A549 (cell line): ENCODE results near the gene SYT3. TPM values are rescaled to one million over a fixed set of nuclear protein-coding genes. Genes with fewer than 3 reads are reported as not detected.
A peak's percentile ranks its signal among the peaks of the same experiment; 100 is the strongest.

Source experiments
- ATAC-seq, 2 experiments: fragments of 200-7000 bp in 1 of 2; fragments of >200 bp in 1 of 2; cut with Nextera tagmentation in 1 of 2; cut with Tn5 transposase in 1 of 2; 3 replicates each; pipeline versions ENCODE4 v1.8.0 to v1.9.1; 2018 to 2020; ENCODE audit warnings: mild to moderate bottlenecking in 1 of 2, moderate library complexity in 1 of 2
- CTCF ChIA-PET: fragments of 300-600 bp; sonication (Branson Sonifier 250); formaldehyde crosslinking; extraction: SDS; loops from one replicate; lab custom pipeline; 2021; ENCODE audit warnings: antibody characterized with exemption, inconsistent platforms; lab: Yijun Ruan, JAX
- POLR2A ChIA-PET: fragments of 350-600 bp; formaldehyde crosslinking; extraction: SDS; loops from one replicate; lab custom pipeline; 2021; ENCODE audit warnings: antibody characterized with exemption, inconsistent platforms; lab: Yijun Ruan, JAX
- DNase-seq, 2 experiments: peaks; one replicate each; pipeline versions ENCODE4 v3.0.0 to v3.0.0-alpha.2; 2011 to 2016; ENCODE audit warnings: low read depth in 1 of 2, low spot score in 1 of 2
- FAIRE-seq: peaks from 2 replicates; lab custom pipeline; 2011; peaks lifted over from hg19 to GRCh38; lab: Jason Lieb, UNC
- H3K27ac ChIP-seq, 2 experiments: fragments of >200 bp; sonication (Bioruptor Twin); formaldehyde crosslinking; 3 replicates each; pipeline ENCODE4 v1.5.1; 2016 to 2017
- H3K4me1 ChIP-seq: fragments of >200 bp; sonication (Bioruptor Twin); formaldehyde crosslinking; 3 replicates; pipeline ENCODE4 v1.6.1; 2016
- H3K4me2 ChIP-seq: fragments of >200 bp; sonication (Bioruptor Twin); formaldehyde crosslinking; 3 replicates; pipeline ENCODE4 v1.6.1; 2016
- H3K4me3 ChIP-seq: fragments of >200 bp; sonication (Bioruptor Twin); formaldehyde crosslinking; 3 replicates; pipeline ENCODE4 v1.5.1; 2016
- H3K9me3 ChIP-seq: fragments of >200 bp; sonication (Bioruptor Twin); formaldehyde crosslinking; 3 replicates; pipeline ENCODE4 v1.6.1; 2016
- CBX2 ChIP-seq: fragments of 200-600 bp; sonication (generic); IDR thresholded peaks from 2 replicates; pipeline ENCODE4 v1.6.1; 2016; ENCODE audit warnings: low read depth, mild to moderate bottlenecking, borderline replicate concordance
- CHD2 ChIP-seq: fragments of 150-350 bp; IDR thresholded peaks from 2 replicates; pipeline ENCODE4 v1.6.1; 2014; ENCODE audit warnings: low read length; ENCODE audit not compliant: partially characterized antibody
- CHD4 ChIP-seq: fragments of 200-600 bp; sonication (generic); IDR thresholded peaks from 2 replicates; pipeline ENCODE4 v1.6.1; 2016; ENCODE audit warnings: antibody characterized with exemption, mild to moderate bottlenecking, borderline replicate concordance
- EHMT2 ChIP-seq: fragments of 200-600 bp; sonication (generic); IDR thresholded peaks from 2 replicates; pipeline ENCODE4 v1.6.1; 2016; ENCODE audit warnings: antibody characterized with exemption, low read depth, mild to moderate bottlenecking, moderate library complexity
- EP300 ChIP-seq, 2 experiments: fragments of >200 bp; sonication (Bioruptor Twin); formaldehyde crosslinking; IDR thresholded peaks; 2 replicates in 1 of 2; 3 replicates in 1 of 2; pipeline ENCODE4 v1.6.1; 2016 to 2017
- ESRRA ChIP-seq: fragments of 150-350 bp; IDR thresholded peaks from 2 replicates; pipeline ENCODE4 v1.6.1; 2014; ENCODE audit warnings: mild to moderate bottlenecking, low read length, borderline replicate concordance
- FOSL2 ChIP-seq, 2 experiments: fragments of 450-650 bp in 1 of 2; fragments of >200 bp in 1 of 2; sonication (Bioruptor Twin) in 1 of 2; formaldehyde crosslinking; IDR thresholded peaks; 2 replicates each; pipeline versions ENCODE4 v1.5.0 to v1.6.1; 2016 to 2020; ENCODE audit warnings: mild to moderate bottlenecking in 1 of 2, moderate library complexity in 1 of 2
- FOXS1 ChIP-seq: fragments of 250-450 bp; sonication (Bioruptor Pico); IDR thresholded peaks from 2 replicates; pipeline ENCODE4 v1.5.0; 2020; ENCODE audit warnings: mild to moderate bottlenecking, moderate library complexity
- HEYL ChIP-seq: fragments of 250-450 bp; sonication (Bioruptor Pico); IDR thresholded peaks from 2 replicates; pipeline ENCODE4 v1.8.0; 2021; ENCODE audit warnings: mild to moderate bottlenecking, moderate library complexity
- HOXA7 ChIP-seq: fragments of 250-450 bp; sonication (Bioruptor Pico); IDR thresholded peaks from 2 replicates; pipeline ENCODE4 v1.5.0; 2020; ENCODE audit warnings: mild to moderate bottlenecking, moderate library complexity
- HOXB13 ChIP-seq: fragments of 250-450 bp; sonication (Bioruptor Pico); IDR thresholded peaks from 2 replicates; pipeline ENCODE4 v1.5.0; 2020; ENCODE audit warnings: low read depth, mild to moderate bottlenecking, moderate library complexity
- HOXB5 ChIP-seq: fragments of 250-450 bp; sonication (Bioruptor Pico); IDR thresholded peaks from 2 replicates; pipeline ENCODE4 v1.5.0; 2020; ENCODE audit warnings: mild to moderate bottlenecking, moderate library complexity
- KDM5A ChIP-seq: fragments of 200-600 bp; sonication (generic); IDR thresholded peaks from 2 replicates; pipeline ENCODE4 v1.6.1; 2016; ENCODE audit warnings: antibody characterized with exemption, mild to moderate bottlenecking
- MAFK ChIP-seq: fragments of 450-650 bp; IDR thresholded peaks from 2 replicates; pipeline ENCODE4 v1.6.1; 2014; ENCODE audit not compliant: partially characterized antibody
- MAZ ChIP-seq: fragments of 150-350 bp; IDR thresholded peaks from 2 replicates; pipeline ENCODE4 v1.6.1; 2014; ENCODE audit warnings: antibody characterized with exemption, low read depth, low read length, borderline replicate concordance
- NFE2L2 ChIP-seq: fragments of 150-350 bp; conservative IDR thresholded peaks from 2 replicates; pipeline ENCODE4 v1.6.1; 2014; ENCODE audit warnings: low read length
- NPAS2 ChIP-seq: fragments of 250-450 bp; sonication (Bioruptor Pico); IDR thresholded peaks from 2 replicates; pipeline ENCODE4 v1.8.0; 2022; ENCODE audit warnings: mild to moderate bottlenecking, moderate library complexity, borderline replicate concordance
- NR3C1 ChIP-seq: fragments of >200 bp; sonication (Bioruptor Twin); formaldehyde crosslinking; IDR thresholded peaks from 3 replicates; pipeline ENCODE4 v1.6.1; 2017
- PHF8 ChIP-seq: fragments of 200-600 bp; sonication (generic); IDR thresholded peaks from 2 replicates; pipeline ENCODE4 v1.6.1; 2016; ENCODE audit warnings: low read depth, mild to moderate bottlenecking, antibody characterized with exemption, moderate library complexity, borderline replicate concordance
- POLR2A ChIP-seq: IDR thresholded peaks from 2 replicates; pipeline ENCODE4 v1.6.1; 2012; ENCODE audit warnings: mild to moderate bottlenecking, low read length
- POLR2AphosphoS2 ChIP-seq: conservative IDR thresholded peaks from 2 replicates; pipeline ENCODE4 v1.6.1; 2012; ENCODE audit warnings: low read length, improper control_type of control experiment, inconsistent platforms
- RAD21 ChIP-seq, 2 experiments: fragments of >200 bp in 1 of 2; sonication (Bioruptor Twin) in 1 of 2; formaldehyde crosslinking in 1 of 2; IDR thresholded peaks in 1 of 2; conservative IDR thresholded peaks in 1 of 2; 2 replicates in 1 of 2; 3 replicates in 1 of 2; pipeline ENCODE4 v1.6.1; 2012 to 2018; ENCODE audit warnings: inconsistent platforms in 1 of 2
- RFX5 ChIP-seq: fragments of 450-650 bp; IDR thresholded peaks from 2 replicates; pipeline ENCODE4 v1.7.1; 2014; ENCODE audit warnings: antibody characterized with exemption, mild to moderate bottlenecking, moderate library complexity
- RNF2 ChIP-seq: fragments of 200-600 bp; sonication (generic); IDR thresholded peaks from 2 replicates; pipeline ENCODE4 v1.6.1; 2016; ENCODE audit warnings: low read depth, mild to moderate bottlenecking, antibody characterized with exemption, moderate library complexity, borderline replicate concordance
- SMC3 ChIP-seq: fragments of >200 bp; sonication (Bioruptor Twin); formaldehyde crosslinking; IDR thresholded peaks from 3 replicates; pipeline ENCODE4 v1.6.1; 2018; ENCODE audit warnings: inconsistent platforms
- SREBF2 ChIP-seq: fragments of 450-650 bp; IDR thresholded peaks from 2 replicates; pipeline ENCODE4 v1.6.1; 2014; ENCODE audit warnings: mild to moderate bottlenecking, moderate library complexity
- TP53 ChIP-seq: fragments of 250-450 bp; sonication (Bioruptor Pico); IDR thresholded peaks from 2 replicates; pipeline ENCODE4 v1.5.0; 2021; ENCODE audit warnings: mild to moderate bottlenecking, moderate library complexity
- WGBS: methylation state at CpG from one replicate; pipeline ENCODE4 v1.1.6; 2017; ENCODE audit errors: missing lambda C conversion rate; 5-methylcytosine and 5-hydroxymethylcytosine counted together
- polyA plus RNA-seq, 4 experiments: library from polyadenylated mRNA; depleted of rRNA in 3 of 4; stranded (reverse); fragments of >200 nt; fragmentation: RNase III in 1 of 4; extraction: RNeasy Plus Mini Kit Qiagen cat#74134 plus additional on column Dnase treatment in 1 of 4; gene quantifications; 2 replicates in 3 of 4; 3 replicates in 1 of 4; pipeline ENCODE4 v1.2.3, GENCODE V29; 2011 to 2017
- TF ChIP-seq, protein P1 (sequence below): IDR thresholded peaks from 2 replicates; pipeline ENCODE4 v1.6.1; 2012
- TF ChIP-seq, protein P2 (sequence below): fragments of 150-350 bp; IDR thresholded peaks from 2 replicates; pipeline ENCODE4 v1.6.1; 2014; ENCODE audit warnings: low read depth, mild to moderate bottlenecking, low read length
- TF ChIP-seq, protein P3 (sequence below): fragments of 200-600 bp; sonication (generic); IDR thresholded peaks from 2 replicates; pipeline ENCODE4 v1.6.1; 2016; ENCODE audit warnings: antibody characterized with exemption, mild to moderate bottlenecking, moderate library complexity
- TF ChIP-seq, protein P4 (sequence below): IDR thresholded peaks from 2 replicates; pipeline ENCODE4 v1.6.1; 2012
- TF ChIP-seq, protein P5 (sequence below): fragments of 250-450 bp; sonication (Bioruptor Pico); IDR thresholded peaks from 2 replicates; pipeline ENCODE4 v1.5.0; 2020; ENCODE audit warnings: low read depth, mild to moderate bottlenecking, moderate library complexity

The SYT3 gene
- polyA plus RNA-seq, 2 of the 4 experiments (the other 2 are of a cell fraction), result 0.25 to 1.1 TPM

DNA sequence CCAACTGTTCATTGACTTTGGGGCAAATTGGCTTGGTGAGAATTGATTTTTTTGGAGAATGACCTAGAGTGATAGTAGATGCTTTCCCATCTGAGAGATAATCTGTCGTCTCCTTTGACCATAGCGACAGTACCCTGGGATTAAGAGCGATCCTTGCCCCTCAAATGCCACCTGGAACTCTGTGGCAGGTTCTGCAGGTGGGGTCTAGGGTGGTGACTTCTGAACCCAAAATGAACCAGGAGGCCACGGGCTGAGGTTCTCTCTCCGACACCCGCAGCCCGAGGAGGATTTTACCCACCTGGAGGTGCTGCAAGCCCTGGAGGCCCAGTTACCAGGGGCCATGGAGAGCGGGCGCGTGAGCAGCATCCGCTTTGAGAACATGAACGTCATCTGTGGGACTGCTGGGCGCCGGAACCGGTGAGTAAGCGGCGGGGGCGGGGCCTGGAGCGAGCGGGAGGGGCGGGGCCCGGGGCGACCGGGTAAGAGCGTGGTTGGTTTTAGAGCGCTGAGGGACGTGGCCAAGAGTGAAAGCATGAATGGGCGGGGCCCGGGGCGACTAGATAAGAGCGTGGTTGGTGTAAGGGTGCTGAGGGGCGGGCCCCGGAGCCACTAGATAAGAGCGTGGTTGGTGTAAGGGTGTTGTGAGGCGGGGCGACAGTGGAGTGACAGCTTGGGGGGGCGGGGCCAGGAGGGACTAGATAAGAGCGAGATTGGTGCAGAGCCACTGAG is 18.2 kb upstream of the SYT3 start:
- peak; percentile 61 for FAIRE-seq
- CTCF ChIA-PET, result interaction anchor here (1.2 kb wide), 1 partner anchor 11 kb away, joined by 3 read pairs; no protein-coding TSS in a partner anchor
- POLR2A ChIA-PET, result interaction anchor here (0.5 to 1.2 kb wide), 18 partner anchors 9 to 382 kb away, joined by 3 to 8 read pairs (median 4); partner anchors contain the start of genes C19orf81 and KCNC3
- DNase-seq, result peak; percentile 97 to 100
- Histone ChIP-seq H3K4me3 (peak overlapping the region; percentile 62), H3K27ac (peak overlapping the region; percentile 72 to 94), H3K4me1 (peaks cover 14% of the 10 kb centered on the region; the same call in 2 of the 3 replicates), H3K4me2 (peak overlapping the region; percentile 92), H3K9me3 (peaks cover 7% of the 10 kb centered on the region; the same call in 2 of the 3 replicates)
- 1% methylated on average over 13 of the region's 38 CpGs for WGBS
- peak; percentile 82 to 94 for ATAC-seq
- TF ChIP-seq SREBF2, result no peak
- TF ChIP-seq KDM5A, result no peak
- TF ChIP-seq RFX5, result no peak
- TF ChIP-seq POLR2A, result peak; percentile 84
- peak; percentile 85 for TF ChIP-seq PHF8
- TF ChIP-seq CBX2, result no peak
- TF ChIP-seq NR3C1, result no peak
- no peak for TF ChIP-seq SMC3
- TF ChIP-seq FOXS1, result no peak
- TF ChIP-seq HOXA7 (CRISPR knock-in tag), result 0 out of 2 replicates have a peak, but pooled peaks have one; percentile 37
- TF ChIP-seq FOSL2 (IDR thresholded peaks at IDR 0.05), result no peak
- no peak; the same call in 1 of the 2 replicates for TF ChIP-seq FOSL2 (CRISPR knock-in tag; IDR thresholded peaks at IDR 0.05)
- TF ChIP-seq, protein P1, sequence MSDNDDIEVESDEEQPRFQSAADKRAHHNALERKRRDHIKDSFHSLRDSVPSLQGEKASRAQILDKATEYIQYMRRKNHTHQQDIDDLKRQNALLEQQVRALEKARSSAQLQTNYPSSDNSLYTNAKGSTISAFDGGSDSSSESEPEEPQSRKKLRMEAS, result peak; percentile 58
- TF ChIP-seq EHMT2, result no peak
- TF ChIP-seq MAFK, result no peak
- TF ChIP-seq EP300 (IDR thresholded peaks at IDR 0.05), result no peak
- TF ChIP-seq, protein P2, sequence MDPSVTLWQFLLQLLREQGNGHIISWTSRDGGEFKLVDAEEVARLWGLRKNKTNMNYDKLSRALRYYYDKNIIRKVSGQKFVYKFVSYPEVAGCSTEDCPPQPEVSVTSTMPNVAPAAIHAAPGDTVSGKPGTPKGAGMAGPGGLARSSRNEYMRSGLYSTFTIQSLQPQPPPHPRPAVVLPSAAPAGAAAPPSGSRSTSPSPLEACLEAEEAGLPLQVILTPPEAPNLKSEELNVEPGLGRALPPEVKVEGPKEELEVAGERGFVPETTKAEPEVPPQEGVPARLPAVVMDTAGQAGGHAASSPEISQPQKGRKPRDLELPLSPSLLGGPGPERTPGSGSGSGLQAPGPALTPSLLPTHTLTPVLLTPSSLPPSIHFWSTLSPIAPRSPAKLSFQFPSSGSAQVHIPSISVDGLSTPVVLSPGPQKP, result no peak
- TF ChIP-seq, protein P3, sequence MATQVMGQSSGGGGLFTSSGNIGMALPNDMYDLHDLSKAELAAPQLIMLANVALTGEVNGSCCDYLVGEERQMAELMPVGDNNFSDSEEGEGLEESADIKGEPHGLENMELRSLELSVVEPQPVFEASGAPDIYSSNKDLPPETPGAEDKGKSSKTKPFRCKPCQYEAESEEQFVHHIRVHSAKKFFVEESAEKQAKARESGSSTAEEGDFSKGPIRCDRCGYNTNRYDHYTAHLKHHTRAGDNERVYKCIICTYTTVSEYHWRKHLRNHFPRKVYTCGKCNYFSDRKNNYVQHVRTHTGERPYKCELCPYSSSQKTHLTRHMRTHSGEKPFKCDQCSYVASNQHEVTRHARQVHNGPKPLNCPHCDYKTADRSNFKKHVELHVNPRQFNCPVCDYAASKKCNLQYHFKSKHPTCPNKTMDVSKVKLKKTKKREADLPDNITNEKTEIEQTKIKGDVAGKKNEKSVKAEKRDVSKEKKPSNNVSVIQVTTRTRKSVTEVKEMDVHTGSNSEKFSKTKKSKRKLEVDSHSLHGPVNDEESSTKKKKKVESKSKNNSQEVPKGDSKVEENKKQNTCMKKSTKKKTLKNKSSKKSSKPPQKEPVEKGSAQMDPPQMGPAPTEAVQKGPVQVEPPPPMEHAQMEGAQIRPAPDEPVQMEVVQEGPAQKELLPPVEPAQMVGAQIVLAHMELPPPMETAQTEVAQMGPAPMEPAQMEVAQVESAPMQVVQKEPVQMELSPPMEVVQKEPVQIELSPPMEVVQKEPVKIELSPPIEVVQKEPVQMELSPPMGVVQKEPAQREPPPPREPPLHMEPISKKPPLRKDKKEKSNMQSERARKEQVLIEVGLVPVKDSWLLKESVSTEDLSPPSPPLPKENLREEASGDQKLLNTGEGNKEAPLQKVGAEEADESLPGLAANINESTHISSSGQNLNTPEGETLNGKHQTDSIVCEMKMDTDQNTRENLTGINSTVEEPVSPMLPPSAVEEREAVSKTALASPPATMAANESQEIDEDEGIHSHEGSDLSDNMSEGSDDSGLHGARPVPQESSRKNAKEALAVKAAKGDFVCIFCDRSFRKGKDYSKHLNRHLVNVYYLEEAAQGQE, result no peak
- peak; percentile 68; the same call in 1 of the 2 replicates for TF ChIP-seq HOXB13 (CRISPR knock-in tag)
- TF ChIP-seq RNF2, result no peak
- TF ChIP-seq NFE2L2, result no peak
- no peak for TF ChIP-seq NPAS2 (CRISPR knock-in tag)
- no peak; the same call in 1 of the 2 replicates for TF ChIP-seq HEYL (CRISPR knock-in tag)
- no peak for TF ChIP-seq POLR2AphosphoS2
- TF ChIP-seq, protein P4, sequence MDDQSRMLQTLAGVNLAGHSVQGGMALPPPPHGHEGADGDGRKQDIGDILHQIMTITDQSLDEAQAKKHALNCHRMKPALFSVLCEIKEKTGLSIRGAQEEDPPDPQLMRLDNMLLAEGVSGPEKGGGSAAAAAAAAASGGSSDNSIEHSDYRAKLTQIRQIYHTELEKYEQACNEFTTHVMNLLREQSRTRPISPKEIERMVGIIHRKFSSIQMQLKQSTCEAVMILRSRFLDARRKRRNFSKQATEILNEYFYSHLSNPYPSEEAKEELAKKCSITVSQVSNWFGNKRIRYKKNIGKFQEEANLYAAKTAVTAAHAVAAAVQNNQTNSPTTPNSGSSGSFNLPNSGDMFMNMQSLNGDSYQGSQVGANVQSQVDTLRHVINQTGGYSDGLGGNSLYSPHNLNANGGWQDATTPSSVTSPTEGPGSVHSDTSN, result peak; percentile 90
- no peak for TF ChIP-seq RAD21 (conservative IDR thresholded peaks at IDR 0.05 in 1 of 2, IDR thresholded peaks at IDR 0.05 in 1 of 2)
- TF ChIP-seq HOXB5 (CRISPR knock-in tag), result 0 out of 2 replicates have a peak, but pooled peaks have one; percentile 55
- TF ChIP-seq, protein P5, sequence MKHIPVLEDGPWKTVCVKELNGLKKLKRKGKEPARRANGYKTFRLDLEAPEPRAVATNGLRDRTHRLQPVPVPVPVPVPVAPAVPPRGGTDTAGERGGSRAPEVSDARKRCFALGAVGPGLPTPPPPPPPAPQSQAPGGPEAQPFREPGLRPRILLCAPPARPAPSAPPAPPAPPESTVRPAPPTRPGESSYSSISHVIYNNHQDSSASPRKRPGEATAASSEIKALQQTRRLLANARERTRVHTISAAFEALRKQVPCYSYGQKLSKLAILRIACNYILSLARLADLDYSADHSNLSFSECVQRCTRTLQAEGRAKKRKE, result no peak
- no peak for TF ChIP-seq CHD2
- TF ChIP-seq ESRRA, result no peak
- TF ChIP-seq TP53, result peak; percentile 74; the same call in 1 of the 2 replicates
- no peak for TF ChIP-seq CHD4
- TF ChIP-seq MAZ, result no peak
